Measurements from ENCODE around the gene SLC13A5. TPM values are rescaled to one million over a fixed set of nuclear protein-coding genes. Genes with fewer than 3 reads are reported as not detected.

SLC13A5 gene
- polyA plus RNA-seq, 1 of the 3 experiments (the other 2 are of a cell fraction), result not detected

GRCh38 chr17:6729531-6729930, 16.4 kb upstream of the SLC13A5 start:
- Histone ChIP-seq H3K27ac (ENCODE audit: low read depth in 2 of 2, low read length in 1 of 2) (no peak overlapping the region), H3K27me3 (ENCODE audit: insufficient read depth) (peaks cover 38% of the 10 kb centered on the region; the same call in 1 of the 2 replicates), H3K4me1 (ENCODE audit: control insufficient read depth in 1 of 2, insufficient read depth in 2 of 2, low read depth in 1 of 2, low read length in 1 of 2) (no peaks in the 10 kb centered on the region), H3K4me3 (ENCODE audit: low read depth in 2 of 2, low read length in 1 of 2) (no peak overlapping the region), H3K79me2 (ENCODE audit: insufficient read depth) (no peaks in the 10 kb centered on the region), H3K4me2 (no peak overlapping the region), H3K9me2 (no peaks in the 10 kb centered on the region), H4K20me1 (ENCODE audit: insufficient read depth) (no peaks in the 10 kb centered on the region), H3K9me3 (no peaks in the 10 kb centered on the region), H3K9ac (no peak overlapping the region), H3F3A (replicated peaks; ENCODE audit: insufficient read depth) (no peaks in the 10 kb centered on the region), H2AFZ (ENCODE audit: low read depth) (no peak overlapping the region), H3K36me3 (replicated peaks in 1 of 2; ENCODE audit: control insufficient read depth in 1 of 2, insufficient read depth in 2 of 2, low read length in 1 of 2) (no peaks in the 10 kb centered on the region)
- ChIA-PET POLR2A (no interaction called here), CTCF (no interaction called here)
- no peak for TF ChIP-seq REST (IDR thresholded peaks at IDR 0.05; ENCODE audit: low read depth, low read length)
- WGBS (ENCODE audit: low lambda C conversion rate), result 10% methylated on average over 4 of the region's 4 CpGs
- DNase-seq, result no peak

DNA sequence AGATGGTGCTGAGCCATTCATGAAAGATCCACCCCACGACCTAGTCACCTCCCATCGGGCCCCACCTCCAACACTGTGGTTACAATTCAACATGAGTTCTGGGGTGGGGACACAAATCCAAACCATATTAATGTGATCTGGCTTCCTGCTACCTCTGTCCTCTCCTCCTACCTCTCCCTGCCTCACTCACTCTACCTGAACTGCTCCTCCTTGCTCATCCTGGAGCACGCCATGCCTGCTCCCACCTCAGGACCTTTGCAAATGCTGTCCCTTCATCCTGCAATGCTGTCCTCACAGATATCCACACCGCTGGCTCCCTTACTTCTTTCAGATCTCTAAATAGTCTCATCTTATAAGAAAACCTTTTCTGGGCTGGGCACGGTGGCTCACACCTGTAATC, 10.8 kb upstream of the SLC13A5 start:
- no peaks in the 10 kb centered on the region for H3K36me3 ChIP-seq (replicated peaks in 1 of 2; ENCODE audit: control insufficient read depth in 1 of 2, insufficient read depth in 2 of 2, low read length in 1 of 2)
- H3K27me3 ChIP-seq (ENCODE audit: insufficient read depth), result peaks cover 57% of the 10 kb centered on the region
- no peaks in the 10 kb centered on the region for H3K4me1 ChIP-seq (ENCODE audit: control insufficient read depth in 1 of 2, insufficient read depth in 2 of 2, low read depth in 1 of 2, low read length in 1 of 2)
- DNase-seq, result no peak
- H4K20me1 ChIP-seq (ENCODE audit: insufficient read depth), result no peaks in the 10 kb centered on the region
- H3K9me3 ChIP-seq, result no peaks in the 10 kb centered on the region
- no peak overlapping the region for H2AFZ ChIP-seq (ENCODE audit: low read depth)
- no peak overlapping the region for H3K4me3 ChIP-seq (ENCODE audit: low read depth in 2 of 2, low read length in 1 of 2)
- no peaks in the 10 kb centered on the region for H3K79me2 ChIP-seq (ENCODE audit: insufficient read depth)
- no peak overlapping the region for H3K9ac ChIP-seq
- H3K9me2 ChIP-seq, result no peaks in the 10 kb centered on the region
- ChIA-PET POLR2A (no interaction called here), CTCF (no interaction called here)
- TF ChIP-seq RFX5 (IDR thresholded peaks at IDR 0.05; ENCODE audit: low read length), result no peak
- TF ChIP-seq YY1 (IDR thresholded peaks at IDR 0.05; ENCODE audit: low read depth), result no peak
- TF ChIP-seq FOXM1 (IDR thresholded peaks at IDR 0.05; ENCODE audit: low read depth), result no peak
- no peak for TF ChIP-seq POLR2AphosphoS5 (IDR thresholded peaks at IDR 0.05; ENCODE audit: low read depth, low read length)
- no peak for TF ChIP-seq RAD21 (IDR thresholded peaks at IDR 0.05; ENCODE audit: low read length)
- TF ChIP-seq TAF1 (IDR thresholded peaks at IDR 0.05; ENCODE audit: borderline replicate concordance, low read depth, low read length), result no peak
- TF ChIP-seq, protein P1, sequence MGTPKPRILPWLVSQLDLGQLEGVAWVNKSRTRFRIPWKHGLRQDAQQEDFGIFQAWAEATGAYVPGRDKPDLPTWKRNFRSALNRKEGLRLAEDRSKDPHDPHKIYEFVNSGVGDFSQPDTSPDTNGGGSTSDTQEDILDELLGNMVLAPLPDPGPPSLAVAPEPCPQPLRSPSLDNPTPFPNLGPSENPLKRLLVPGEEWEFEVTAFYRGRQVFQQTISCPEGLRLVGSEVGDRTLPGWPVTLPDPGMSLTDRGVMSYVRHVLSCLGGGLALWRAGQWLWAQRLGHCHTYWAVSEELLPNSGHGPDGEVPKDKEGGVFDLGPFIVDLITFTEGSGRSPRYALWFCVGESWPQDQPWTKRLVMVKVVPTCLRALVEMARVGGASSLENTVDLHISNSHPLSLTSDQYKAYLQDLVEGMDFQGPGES (IDR thresholded peaks at IDR 0.05; ENCODE audit: low read depth, low read length), result no peak
- no peak for TF ChIP-seq RXRA (IDR thresholded peaks at IDR 0.05; ENCODE audit: borderline replicate concordance, low read depth)
- no peak for TF ChIP-seq SMC3 (IDR thresholded peaks at IDR 0.05; ENCODE audit: low read depth, low read length)
- TF ChIP-seq, protein P2, sequence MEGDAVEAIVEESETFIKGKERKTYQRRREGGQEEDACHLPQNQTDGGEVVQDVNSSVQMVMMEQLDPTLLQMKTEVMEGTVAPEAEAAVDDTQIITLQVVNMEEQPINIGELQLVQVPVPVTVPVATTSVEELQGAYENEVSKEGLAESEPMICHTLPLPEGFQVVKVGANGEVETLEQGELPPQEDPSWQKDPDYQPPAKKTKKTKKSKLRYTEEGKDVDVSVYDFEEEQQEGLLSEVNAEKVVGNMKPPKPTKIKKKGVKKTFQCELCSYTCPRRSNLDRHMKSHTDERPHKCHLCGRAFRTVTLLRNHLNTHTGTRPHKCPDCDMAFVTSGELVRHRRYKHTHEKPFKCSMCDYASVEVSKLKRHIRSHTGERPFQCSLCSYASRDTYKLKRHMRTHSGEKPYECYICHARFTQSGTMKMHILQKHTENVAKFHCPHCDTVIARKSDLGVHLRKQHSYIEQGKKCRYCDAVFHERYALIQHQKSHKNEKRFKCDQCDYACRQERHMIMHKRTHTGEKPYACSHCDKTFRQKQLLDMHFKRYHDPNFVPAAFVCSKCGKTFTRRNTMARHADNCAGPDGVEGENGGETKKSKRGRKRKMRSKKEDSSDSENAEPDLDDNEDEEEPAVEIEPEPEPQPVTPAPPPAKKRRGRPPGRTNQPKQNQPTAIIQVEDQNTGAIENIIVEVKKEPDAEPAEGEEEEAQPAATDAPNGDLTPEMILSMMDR (IDR thresholded peaks at IDR 0.05), result no peak
- no peak for TF ChIP-seq TCF12 (IDR thresholded peaks at IDR 0.05)
- TF ChIP-seq GATA2 (CRISPR knock-in tag; IDR thresholded peaks at IDR 0.05), result no peak
- TF ChIP-seq JUND (IDR thresholded peaks at IDR 0.05), result no peak
- no peak for TF ChIP-seq EP300 (IDR thresholded peaks at IDR 0.05; ENCODE audit: borderline replicate concordance in 1 of 2, low read depth in 1 of 2, low read length in 1 of 2)
- TF ChIP-seq FOSL2 (IDR thresholded peaks at IDR 0.05; ENCODE audit: borderline replicate concordance, low read depth), result no peak
- no peak for TF ChIP-seq EZH2phosphoT487 (IDR thresholded peaks at IDR 0.05; ENCODE audit: borderline replicate concordance, low read depth)
- no peak for TF ChIP-seq GABPA (IDR thresholded peaks at IDR 0.05; ENCODE audit: low read depth)
- no peak for TF ChIP-seq ELF1 (IDR thresholded peaks at IDR 0.05)
- no peak for TF ChIP-seq RCOR1 (IDR thresholded peaks at IDR 0.05; ENCODE audit: low read length)
- TF ChIP-seq NRF1 (IDR thresholded peaks at IDR 0.05; ENCODE audit: low read depth, low read length), result no peak
- H3F3A ChIP-seq (replicated peaks; ENCODE audit: insufficient read depth), result no peaks in the 10 kb centered on the region
- WGBS (ENCODE audit: low lambda C conversion rate), result 34% methylated on average over 5 of the region's 5 CpGs
- H3K27ac ChIP-seq (ENCODE audit: low read depth in 2 of 2, low read length in 1 of 2), result no peak overlapping the region
- no peak overlapping the region for H3K4me2 ChIP-seq

Measured in SK-N-SH (cell line).